ENCODE measurements around the gene NRXN3.

NRXN3 gene

DNA sequence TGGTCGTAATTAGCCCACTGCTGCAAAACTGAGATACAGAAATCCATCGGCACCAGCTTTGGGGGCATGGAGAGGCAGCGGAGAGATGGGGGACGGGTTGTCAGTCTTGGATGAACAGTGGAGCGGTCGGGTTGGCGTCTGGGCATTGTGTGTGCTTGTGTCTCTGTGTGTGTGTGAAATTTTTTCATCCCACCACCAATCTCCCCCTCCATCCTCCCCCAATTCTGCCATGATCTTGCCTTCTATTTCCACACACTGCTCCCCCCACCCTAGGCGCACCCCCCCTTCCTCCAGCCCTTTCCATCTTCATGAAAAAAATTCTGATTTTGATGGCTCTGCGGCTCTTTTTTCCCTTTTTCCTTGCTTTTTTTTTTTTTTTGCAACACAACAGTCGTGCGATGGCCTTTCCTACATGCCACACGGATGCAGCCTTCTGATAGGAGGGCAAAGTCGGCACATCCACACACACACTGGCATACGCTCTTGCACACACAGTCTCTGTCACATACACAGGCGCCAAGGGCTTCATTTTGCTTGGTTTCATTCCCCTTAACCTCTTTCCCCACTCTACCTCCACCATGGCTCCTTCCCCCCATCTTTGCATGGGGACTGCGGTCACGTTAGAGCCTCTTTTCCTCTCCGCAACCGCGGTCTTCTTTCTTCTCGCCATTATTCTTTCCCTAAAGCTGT, 3.3 kb downstream of the NRXN3 start:
- DNase-seq (ENCODE audit: low read depth): no peak

DNA sequence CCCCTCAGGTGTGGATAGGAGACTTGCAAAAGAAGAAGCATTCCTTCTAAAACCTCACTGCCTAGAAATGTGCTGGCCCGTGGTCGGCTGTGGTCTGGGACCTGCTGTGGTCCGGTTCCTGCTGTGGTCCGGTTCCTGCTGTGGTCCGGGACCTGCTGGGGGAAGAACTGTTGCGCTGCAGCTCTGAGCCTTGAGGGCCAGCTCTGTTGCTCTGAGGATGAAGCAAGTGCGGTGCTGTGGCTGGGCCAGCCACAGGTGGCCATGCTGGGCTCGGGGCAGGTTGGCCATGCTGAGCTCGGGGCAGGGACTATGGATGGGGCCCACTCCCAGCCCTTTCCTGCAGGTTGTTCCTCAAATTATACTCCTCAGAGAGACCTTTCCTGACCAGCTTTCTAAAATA, 5.2 kb downstream of the NRXN3 start:
- DNase-seq (ENCODE audit: low read depth): no peak

DNA sequence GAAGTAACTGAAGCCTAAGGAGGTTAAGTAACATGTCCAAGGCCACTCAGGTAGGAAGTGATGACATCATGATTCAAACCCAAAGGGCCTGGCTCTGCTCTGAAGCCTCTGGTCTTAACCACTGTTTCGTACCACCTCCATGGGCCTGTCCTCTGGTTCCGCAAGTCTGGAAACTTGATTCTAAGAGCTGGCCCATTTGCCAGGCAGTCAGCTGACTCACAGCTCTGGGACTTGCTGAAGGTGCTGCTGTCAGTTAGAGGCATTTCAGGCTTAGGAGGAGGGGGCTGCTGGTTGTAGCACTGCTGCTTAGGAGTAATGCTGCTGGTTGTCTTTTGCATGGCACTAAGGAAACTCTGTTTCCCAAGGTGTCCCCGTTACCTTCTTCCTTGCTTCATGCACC, 7.9 kb downstream of the NRXN3 start:
- no peak for DNase-seq (ENCODE audit: low read depth)

DNA sequence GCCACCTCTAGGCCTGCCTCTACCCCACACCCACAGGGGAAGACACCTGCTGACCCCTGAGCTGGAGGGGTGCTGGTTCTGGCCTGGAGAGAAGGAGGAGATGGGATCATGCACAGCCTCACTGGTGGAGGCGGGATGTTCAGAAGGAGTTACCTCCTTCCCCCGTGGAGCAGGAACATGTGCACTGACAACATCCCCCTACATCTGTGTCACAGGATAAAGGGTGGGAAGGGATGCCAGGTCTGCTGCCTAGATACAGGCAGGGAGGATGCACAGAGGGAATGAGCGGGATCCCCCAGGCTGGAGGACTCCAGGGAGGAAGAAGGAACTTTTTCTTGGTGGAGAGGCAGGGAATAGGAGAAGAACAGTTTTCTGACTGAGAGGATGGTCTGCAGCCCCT, 8.8 kb downstream of the NRXN3 start:
- DNase-seq (ENCODE audit: low read depth): no peak

DNA sequence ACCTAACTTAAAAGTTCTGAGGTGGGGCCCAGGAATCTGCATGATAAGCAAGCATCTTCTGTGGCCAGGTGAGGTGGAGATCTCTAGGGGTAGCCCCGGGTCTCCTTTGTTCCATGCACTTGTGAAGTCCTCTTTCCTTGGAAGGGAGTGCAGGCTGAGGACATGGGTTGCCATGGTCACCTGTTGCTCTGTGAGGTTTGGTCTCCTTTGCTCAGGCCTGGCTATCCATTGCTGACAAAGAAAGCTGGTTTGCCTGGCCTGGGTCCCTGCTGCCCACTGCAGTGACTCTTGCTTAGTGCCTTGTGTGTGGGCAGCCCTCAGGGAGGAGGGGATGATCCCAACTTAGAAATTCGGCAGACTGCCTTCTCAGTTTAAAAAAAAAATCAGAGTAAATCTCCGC, 11.1 kb downstream of the NRXN3 start:
- DNase-seq (ENCODE audit: low read depth): no peak

DNA sequence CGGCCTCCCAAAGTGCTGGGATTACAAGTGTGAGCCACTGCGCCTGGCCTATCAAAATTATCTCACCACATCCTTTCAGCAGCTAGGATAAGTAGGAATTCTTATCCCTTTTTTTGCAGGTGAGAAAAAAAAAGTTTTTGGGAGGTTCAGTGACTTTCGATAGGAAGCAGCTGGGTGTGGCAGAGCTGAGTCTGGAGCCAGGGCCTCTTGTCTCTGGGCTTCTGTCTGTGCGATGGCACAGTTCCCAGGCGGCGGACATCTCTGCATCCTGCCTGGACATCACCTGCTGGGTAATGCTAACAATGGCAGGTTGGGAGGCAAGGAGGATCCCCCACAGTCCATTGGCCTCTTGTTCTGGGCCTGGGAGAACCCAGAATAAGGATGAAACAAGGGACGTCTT, 12.5 kb downstream of the NRXN3 start:
- no peak for DNase-seq (ENCODE audit: low read depth)

DNA sequence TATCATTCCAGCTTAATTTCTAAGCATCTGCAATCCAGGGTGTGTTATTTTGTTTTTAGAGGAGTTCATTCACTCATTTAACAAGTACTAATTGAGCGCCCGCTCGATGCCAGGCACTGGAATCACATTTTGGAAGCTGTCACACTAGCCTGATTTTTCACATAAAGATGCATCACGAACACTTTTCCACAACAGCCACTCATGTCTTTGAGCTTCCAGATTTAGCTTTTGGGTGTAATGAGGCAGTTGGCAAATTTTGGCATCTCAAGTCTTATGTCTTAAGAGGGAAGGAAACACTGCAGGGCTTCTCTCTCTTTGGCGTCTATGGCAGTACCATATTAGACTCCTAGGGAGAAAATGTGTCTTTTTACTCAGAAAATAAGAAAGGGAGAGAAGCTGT, 14.0 kb downstream of the NRXN3 start:
- DNase-seq (ENCODE audit: low read depth): no peak

DNA sequence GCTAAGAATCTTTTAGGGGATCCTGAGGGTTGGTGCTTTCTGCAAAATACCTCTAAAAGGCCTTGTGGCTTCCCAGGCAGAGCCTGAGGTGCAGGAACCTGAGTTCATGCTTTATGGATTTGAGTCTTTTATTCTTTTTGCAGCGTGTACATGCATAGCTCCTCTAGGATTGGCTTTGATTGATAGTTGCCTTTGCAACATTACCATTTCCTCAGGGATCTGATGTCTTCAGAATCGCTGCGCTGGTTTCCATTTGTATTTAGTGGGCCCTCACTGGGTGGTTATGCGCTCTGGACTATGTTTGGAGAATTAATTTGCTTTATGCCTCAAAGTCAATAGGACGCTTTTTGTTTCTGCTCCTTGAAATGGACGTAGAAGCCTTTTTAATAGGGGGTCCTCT, 16.1 kb downstream of the NRXN3 start:
- DNase-seq (ENCODE audit: low read depth): no peak

DNA sequence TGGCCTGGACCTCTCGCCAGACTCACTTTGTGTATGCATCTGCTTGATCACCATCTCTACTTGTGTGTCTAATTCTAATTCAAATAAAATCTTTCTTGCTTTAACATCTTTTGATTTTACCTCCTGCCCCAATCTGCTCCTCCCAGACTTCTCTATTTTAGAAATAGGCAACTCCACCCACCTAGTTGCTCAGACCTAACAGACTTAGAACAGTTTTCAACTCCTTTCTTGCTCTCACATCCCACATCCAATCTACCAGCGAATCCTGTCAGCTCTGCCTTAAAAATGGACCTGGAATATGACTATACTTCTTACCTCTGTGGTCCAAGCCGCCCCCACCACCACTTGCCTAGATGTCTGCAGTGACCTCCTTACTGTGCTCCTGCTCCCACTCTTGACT, 18.7 kb downstream of the NRXN3 start:
- DNase-seq (ENCODE audit: low read depth): no peak

DNA sequence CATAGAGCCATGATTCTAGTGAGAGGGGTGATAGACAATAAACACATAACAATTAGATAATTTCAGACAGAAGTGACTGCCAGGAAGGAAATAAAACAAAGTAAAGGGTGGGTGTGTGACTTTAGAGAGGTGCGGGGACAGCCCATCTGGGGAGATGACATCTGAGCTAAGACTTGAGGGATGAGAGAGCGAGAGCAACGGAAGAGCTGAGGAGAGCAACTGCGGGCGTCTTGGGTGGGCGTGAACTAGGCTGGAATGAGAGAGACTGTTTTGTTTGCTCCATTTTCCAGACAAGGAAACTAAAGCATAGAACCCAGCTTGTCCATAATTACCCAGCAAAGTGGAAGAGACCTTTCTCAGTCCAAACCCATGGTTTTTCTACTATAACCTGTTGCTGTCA, 25.3 kb downstream of the NRXN3 start:
- no peak for DNase-seq (ENCODE audit: low read depth)

DNA sequence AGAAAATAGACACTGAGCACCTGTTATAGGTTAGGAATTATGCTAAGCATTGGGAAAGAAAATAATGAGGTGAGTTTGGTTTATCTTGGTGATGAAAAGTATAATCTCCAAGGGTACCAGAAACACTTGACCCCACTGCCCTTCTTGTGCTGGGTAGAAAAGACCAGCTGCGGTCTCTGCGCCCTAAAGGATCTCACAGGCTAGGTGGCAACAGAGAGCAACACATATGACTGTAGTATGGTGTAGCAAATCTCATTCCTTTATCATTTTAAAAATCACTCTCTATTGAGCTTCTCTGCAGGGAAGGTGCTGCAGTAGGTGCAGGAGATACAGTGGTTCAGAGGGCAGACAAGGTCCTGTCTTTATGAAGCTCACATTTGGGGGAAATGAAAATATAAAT, 26.1 kb downstream of the NRXN3 start:
- DNase-seq (ENCODE audit: low read depth): no peak

DNA sequence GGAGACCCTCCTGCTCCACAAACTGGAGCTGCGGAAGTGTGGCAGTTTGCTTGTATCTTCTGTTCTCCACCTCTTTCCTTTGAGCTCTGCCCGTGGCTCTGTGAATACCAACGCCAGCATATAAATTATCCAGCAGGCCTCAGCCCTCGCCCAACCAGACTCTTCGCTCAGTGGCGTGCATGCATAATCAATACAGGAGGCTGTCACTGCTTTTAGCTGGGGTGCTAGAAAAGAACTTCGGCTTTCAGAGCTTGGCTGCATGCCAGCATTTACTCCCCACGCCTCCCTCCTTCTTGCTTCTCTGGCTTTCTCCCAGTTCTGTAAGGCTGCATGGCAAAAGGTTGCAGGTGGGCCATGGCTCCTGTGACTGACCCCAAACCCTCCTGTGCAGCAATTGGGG, 26.9 kb downstream of the NRXN3 start:
- no peak for DNase-seq (ENCODE audit: low read depth)

DNA sequence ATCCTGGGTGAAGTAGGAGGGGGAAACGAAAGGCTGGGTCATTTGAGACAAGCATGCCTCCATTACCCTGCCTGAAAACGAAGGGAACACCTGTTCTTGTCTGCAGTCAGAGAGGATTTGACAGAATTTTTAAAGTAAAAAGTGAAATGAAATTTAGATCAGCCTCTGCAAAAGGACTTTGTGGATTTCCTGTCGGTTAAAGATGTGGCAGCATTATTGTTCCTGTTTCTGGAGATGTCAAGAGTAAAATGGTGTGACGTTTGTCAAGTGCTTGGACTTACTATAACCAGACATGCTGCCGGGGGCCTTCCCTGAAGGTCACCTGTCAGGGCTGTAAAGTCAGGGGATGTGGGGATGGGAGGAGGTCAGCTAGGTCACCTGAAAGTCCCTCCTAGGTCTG, 32.0 kb downstream of the NRXN3 start:
- no peak for DNase-seq (ENCODE audit: low read depth)

DNA sequence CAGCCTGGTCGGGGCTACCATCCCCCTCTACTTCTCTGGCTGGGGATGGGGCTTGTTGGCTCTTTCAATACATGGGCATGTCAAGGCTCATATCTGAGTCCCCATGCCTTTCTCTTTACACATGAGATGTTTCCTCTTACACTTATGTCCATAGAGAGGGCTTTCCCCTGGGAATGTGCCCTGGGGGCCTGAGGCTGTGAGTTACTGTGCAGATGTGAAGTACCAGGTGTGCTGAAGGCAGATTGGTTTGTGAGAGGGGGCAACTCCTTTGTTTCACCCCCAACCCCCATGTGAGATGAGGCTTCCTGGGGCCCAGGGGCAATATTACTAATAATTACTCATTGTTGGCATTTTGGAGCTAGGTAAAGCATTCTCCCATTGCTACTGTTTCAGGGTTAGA, 32.8 kb downstream of the NRXN3 start:
- no peak for DNase-seq (ENCODE audit: low read depth)

DNA sequence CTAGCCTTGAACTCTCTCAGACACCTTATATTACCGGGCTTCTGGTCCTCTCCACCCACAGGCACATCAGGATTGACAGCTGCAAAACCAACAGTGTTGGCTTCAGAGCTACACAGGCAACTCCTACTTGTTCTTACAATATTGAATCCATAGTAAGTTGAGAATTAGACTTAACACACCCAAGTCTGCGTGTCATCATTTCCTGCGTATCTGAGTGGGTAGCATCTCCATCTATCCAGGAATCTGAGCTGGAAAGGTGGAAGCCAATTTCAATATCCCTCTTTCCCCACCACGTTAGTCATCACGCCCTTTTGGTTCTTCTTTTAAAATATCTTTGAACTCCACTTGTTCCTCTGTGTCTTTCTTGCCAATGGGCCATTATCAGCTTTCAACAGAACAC, 37.2 kb downstream of the NRXN3 start:
- no peak for DNase-seq (ENCODE audit: low read depth)

DNA sequence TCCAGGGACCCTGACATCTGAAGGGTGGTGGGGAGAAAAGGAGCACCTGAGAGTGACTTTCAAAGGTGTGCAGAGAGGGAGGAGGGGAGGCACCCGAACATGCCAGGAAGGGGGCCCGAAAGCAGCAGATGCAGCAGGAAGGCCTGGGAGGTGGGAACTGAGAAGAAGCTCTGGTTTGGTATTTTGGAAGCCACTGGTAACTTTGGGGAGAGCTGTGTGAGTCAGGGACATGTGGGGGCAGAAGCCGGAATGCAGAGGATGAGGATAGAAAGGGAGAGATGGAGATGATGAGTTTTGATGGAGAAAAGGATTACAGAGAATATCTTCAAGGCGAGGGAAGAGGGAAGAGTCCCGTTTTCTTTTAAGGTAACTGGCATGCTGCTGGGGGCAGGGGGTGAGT, 50.1 kb downstream of the NRXN3 start:
- DNase-seq (ENCODE audit: low read depth): no peak

DNA sequence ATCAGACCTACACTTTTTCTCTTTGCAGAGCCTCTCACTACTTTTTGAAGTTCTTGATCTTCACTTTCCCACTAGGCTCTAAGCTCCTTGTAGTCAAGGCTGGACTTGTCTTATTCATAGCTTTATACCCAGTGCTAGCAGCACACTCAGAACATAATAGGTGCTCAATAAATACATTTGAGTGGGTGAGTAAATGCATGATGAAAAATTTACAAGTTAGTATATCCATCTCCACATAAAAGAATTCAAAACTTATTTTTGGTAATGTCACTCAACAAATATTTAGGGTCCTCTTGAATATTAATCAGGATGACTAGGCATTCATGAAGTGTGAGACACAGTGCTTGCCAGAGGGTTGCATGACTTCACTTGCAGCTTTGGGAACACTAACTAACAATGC, 52.6 kb downstream of the NRXN3 start:
- no peak for DNase-seq (ENCODE audit: low read depth)

DNA sequence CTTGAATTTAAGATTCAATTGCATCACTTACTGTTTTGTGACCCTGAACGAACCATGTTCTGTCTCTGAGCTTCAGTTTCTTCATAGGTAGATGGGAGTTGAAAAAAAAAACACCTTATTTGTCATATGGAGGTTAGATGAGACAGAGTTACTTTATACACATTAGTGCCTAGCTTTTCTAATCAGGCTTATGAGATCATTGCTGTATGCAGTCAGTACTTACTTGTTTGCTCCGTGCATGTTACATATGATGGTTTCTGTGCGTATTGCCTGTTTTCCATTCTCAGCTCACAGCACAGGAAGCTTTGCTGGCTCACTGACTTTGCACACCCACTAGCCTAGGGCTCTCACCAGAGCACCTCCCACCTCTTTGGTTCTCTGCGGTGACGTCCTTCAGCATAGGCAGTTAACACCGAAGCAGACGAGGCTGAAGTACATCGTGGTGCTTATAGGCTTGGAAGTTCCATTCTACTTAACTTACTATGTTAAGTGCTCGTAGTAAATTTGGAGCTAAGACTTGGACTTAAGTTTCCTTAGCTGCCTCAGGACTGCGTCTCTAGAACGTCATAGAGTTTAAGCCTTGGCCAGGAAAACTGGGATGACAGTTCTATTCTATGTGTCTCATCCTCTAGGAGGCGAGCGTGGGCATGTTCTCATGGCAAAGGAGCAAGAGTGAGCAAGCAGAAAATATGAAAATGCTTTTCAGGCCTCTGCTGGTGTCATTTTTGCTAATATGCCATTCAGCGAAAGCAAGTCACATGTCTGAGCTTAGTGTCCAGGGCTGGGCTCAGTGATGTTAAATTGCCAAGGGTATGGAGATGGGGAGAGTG, 57.3 kb downstream of the NRXN3 start:
- DNase-seq (ENCODE audit: low read depth): no peak

DNA sequence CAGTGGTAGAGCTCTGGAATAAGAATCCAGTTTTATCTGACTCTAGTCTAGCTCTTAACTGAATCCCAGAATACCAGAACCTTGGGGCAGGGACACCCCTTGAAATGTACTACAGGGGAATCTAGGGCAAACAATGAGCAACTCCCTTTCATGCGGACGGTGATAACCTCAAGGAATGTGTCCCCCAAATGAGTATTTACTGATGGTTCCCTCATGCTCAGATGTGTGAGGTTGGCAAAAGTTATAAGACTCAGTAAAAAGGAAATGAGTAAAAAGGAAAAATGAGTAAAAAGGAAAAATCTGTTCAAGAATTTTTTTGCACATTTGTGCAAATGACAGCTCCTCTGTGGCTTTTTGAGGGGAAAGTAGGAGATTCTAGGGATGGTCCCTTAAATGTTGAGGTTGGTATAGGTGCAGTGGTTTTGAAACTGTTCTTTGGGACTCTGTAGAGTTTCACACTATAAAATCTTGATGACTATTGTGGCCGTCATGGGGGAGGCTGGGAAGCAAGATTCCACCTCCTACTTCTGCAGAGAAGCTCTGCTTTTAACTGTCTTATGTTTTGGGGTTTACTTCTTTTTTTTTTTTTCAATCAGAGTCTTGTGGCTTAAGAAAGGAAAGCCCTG, 58.6 kb downstream of the NRXN3 start:
- no peak for DNase-seq (ENCODE audit: low read depth)

DNA sequence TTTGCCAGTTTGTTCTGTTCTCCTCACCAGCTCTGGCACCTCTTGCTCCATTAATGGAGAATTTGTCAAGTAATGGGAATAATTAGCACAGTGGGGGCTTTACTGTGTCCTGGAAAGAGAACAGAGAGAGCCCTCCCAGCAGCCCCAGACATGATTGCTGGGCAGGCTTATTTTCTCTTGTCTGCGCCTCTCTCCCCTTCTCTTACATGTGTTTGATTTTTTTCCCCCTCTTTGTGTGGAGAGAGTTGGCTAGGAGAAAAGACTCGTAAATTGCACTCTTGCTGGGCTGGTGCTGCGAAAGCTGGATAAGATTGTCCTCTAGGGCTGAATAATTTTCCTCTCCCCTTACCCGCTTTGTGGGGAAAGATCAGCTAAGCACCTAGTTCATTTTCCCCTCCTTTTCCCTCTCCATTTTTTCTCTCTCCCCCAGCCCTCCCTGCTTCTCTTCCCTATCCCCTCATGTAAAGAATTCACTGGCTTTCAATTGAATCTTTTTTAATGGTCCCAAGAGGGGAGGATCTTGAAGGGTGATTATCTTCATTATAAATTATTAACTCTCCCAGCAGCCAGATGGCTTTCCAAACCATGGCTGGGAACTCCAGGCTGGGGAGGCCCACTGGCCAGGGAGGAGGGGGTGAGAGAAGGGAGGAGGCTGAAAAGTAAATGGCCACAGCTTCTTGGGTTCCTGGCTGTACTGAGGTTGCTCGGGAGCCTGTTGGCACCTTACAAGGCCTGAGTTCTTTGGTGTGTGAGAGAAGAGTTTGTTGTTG, 62.2 kb downstream of the NRXN3 start:
- DNase-seq (ENCODE audit: low read depth): no peak

DNA sequence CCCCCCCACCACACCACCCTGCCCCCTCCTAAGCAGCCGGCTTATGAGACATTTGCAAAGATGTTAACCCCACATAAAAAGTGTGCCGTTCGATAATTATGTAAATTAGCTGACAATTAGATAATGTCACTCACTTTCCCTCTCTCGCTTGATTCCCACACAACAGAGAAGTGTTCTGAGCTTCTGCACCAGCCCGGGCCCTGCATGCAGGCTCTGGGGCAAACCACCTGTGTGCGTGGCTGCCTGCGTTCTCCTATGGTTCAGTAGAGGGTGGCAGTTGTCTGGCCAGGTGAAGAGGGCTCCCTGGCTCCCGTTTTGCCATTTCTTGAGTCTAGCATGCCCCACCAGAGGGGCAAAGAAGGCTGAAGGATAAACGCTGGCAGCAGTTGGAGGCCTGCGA, 68.0 kb downstream of the NRXN3 start:
- no peak for DNase-seq (ENCODE audit: low read depth)

DNA sequence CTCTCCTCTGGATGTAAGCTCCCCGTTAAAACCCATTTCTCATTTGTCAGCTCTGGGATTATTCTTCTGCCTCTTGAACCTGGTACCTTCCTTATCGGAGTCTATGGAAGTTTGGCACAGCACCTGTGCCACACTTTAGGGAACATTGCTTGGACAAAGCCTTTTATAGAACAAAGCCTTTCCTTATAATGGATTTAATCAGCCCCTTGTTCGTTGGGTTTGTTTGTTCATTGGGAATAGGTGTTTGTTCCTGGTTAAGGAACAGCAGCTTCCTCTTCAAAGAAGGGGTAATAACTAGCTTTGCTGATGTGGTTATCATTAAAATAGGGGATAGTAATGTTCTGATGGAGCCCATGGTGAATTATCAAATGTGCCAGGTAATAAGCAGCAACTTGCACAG, 70.4 kb downstream of the NRXN3 start:
- DNase-seq (ENCODE audit: low read depth): no peak

DNA sequence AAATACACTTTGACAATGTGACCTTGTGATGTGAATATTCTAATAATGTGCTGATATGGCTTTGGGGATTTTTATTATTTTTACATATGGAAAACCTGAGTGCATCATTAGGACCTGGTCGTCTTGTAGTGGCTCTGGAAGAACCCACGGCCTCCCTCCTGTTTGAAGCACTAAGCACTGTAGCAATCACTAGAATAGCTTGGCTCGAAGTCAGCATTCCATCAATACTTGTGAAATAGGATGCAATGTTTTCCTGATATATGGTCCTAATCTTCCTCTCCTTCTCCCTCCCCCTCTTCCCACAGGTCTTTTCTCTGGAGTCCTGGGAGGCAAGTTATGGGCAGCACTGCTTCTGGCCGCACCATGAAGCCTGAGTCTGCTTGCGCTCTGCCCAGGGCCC, 71.9 kb downstream of the NRXN3 start:
- no peak for DNase-seq (ENCODE audit: low read depth)
